K562 (cell line): ENCODE measurements around the gene RPUSD2. TPM values are rescaled to one million over a fixed set of nuclear protein-coding genes. Genes with fewer than 3 reads are reported as not detected.

ENCODE experiments used
- ATAC-seq: fragments of 200-7000 bp; cut with Tn5 transposase; 3 replicates; pipeline ENCODE4 v1.9.1; 2020; ENCODE audit warnings: moderate library complexity
- BruUV-seq: library from RNA; stranded (reverse); fragments of 400-500 nt; replicated peaks from 2 replicates; lab custom pipeline; 2021; lab: Mats Ljungman, UMichigan
- CTCF ChIA-PET: fragments of 300-600 bp; formaldehyde crosslinking; extraction: SDS; loops from one replicate; lab custom pipeline; 2021; ENCODE audit warnings: low intra/inter-chr PET ratio; lab: Yijun Ruan, JAX
- POLR2A ChIA-PET: fragments of 300-600, 350-650 bp; sonication (Branson Sonifier 250); formaldehyde crosslinking; extraction: SDS; loops from one replicate; lab custom pipeline; 2021; ENCODE audit warnings: antibody characterized with exemption, inconsistent platforms; lab: Yijun Ruan, JAX
- DNase-seq, 4 experiments: peaks; one replicate each; pipeline versions ENCODE4 v3.0.0 to v3.0.0-alpha.2; 2011 to 2018; ENCODE audit warnings: low spot score in 3 of 4, mixed read lengths in 3 of 4; ENCODE audit errors: extremely low read depth in 1 of 4
- FAIRE-seq: peaks from 2 replicates; lab custom pipeline; 2011; peaks lifted over from hg19 to GRCh38; lab: Jason Lieb, UNC
- H2AFZ ChIP-seq: 2 replicates; pipeline ENCODE4 v1.6.0; 2011; ENCODE audit warnings: low read depth, low read length, control low read depth, inconsistent platforms
- H3K27ac ChIP-seq: fragments of 200-600 bp; 3 replicates; pipeline ENCODE4 v1.8.0; 2011; ENCODE audit warnings: low read depth, mild to moderate bottlenecking, control low read depth, inconsistent platforms, low read length, moderate library complexity, mixed read lengths; ENCODE audit errors: extremely low read depth
- H3K27me3 ChIP-seq, 2 experiments: fragments of 300-600 bp in 1 of 2; 2 replicates in 1 of 2; 3 replicates in 1 of 2; pipeline versions ENCODE4 v1.6.0 to v1.8.0; 2011; ENCODE audit warnings: inconsistent platforms in 2 of 2, low read length in 2 of 2, mild to moderate bottlenecking in 1 of 2, mixed read lengths in 1 of 2, moderate library complexity in 1 of 2; ENCODE audit not compliant: control insufficient read depth in 2 of 2, insufficient read depth in 2 of 2
- H3K36me3 ChIP-seq: fragments of 300-600 bp; 3 replicates; pipeline ENCODE4 v1.8.0; 2011; ENCODE audit warnings: mild to moderate bottlenecking, low read length, inconsistent platforms; ENCODE audit not compliant: control insufficient read depth, insufficient read depth
- H3K4me1 ChIP-seq, 2 experiments: fragments of 200-600 bp in 1 of 2; replicated peaks in 1 of 2; 2 replicates in 1 of 2; 3 replicates in 1 of 2; pipeline versions ENCODE4 v1.5.1 to v1.8.0; 2011; ENCODE audit warnings: inconsistent platforms in 2 of 2, low read length in 2 of 2, mild to moderate bottlenecking in 1 of 2, mixed read lengths in 1 of 2, moderate library complexity in 1 of 2; ENCODE audit not compliant: control insufficient read depth in 2 of 2, insufficient read depth in 2 of 2
- H3K4me2 ChIP-seq: 2 replicates; pipeline ENCODE4 v1.6.1; 2011; ENCODE audit warnings: low read length, control low read depth, inconsistent platforms, mixed read lengths; ENCODE audit not compliant: insufficient read depth
- H3K4me3 ChIP-seq: fragments of 200-600 bp; sonication (generic), shearing (Covaris generic); 2 replicates; pipeline ENCODE4 v1.5.1; 2016; ENCODE audit warnings: control low read depth, inconsistent platforms
- H3K79me2 ChIP-seq: fragments of 200-600 bp; 3 replicates; pipeline ENCODE4 v1.8.0; 2011; ENCODE audit warnings: low read length, inconsistent platforms; ENCODE audit not compliant: control insufficient read depth, insufficient read depth
- H3K9ac ChIP-seq, 2 experiments: 2 replicates each; pipeline versions ENCODE4 v1.6.0 to v1.6.1; 2011; ENCODE audit warnings: low read depth in 2 of 2, low read length in 2 of 2, control low read depth in 1 of 2, inconsistent platforms in 1 of 2, mild to moderate bottlenecking in 1 of 2, mixed read lengths in 1 of 2; ENCODE audit not compliant: insufficient read depth in 1 of 2
- H3K9me1 ChIP-seq: one replicate; pipeline ENCODE4 v1.6.0; 2011; ENCODE audit warnings: inconsistent platforms, mild to moderate bottlenecking, low read length, moderate library complexity; ENCODE audit not compliant: control insufficient read depth, insufficient read depth
- H3K9me3 ChIP-seq: replicated peaks from 2 replicates; pipeline ENCODE4 v1.5.1; 2011; ENCODE audit warnings: low read depth, low read length, inconsistent platforms; ENCODE audit not compliant: control insufficient read depth, insufficient read depth
- H4K20me1 ChIP-seq: replicated peaks from 2 replicates; pipeline ENCODE4 v1.6.1; 2011; ENCODE audit warnings: low read length, inconsistent platforms, mixed read lengths; ENCODE audit not compliant: control insufficient read depth, insufficient read depth
- SMAD1 ChIP-seq: fragments of 150-350 bp; IDR thresholded peaks from 2 replicates; pipeline ENCODE4 v1.6.1; 2014; ENCODE audit warnings: low read length, low read depth; ENCODE audit not compliant: partially characterized antibody
- SRSF3 ChIP-seq: fragments of 200-400 bp; formaldehyde crosslinking; IDR thresholded peaks from 2 replicates; pipeline ENCODE4 v1.6.1; 2016; ENCODE audit warnings: mild to moderate bottlenecking, low read length, moderate library complexity; ENCODE audit not compliant: insufficient read depth
- TCF7L2 ChIP-seq: fragments of 150-350 bp; IDR thresholded peaks from 2 replicates; pipeline ENCODE4 v1.6.1; 2016; ENCODE audit warnings: low read depth, mild to moderate bottlenecking, low read length, moderate library complexity
- YBX1 ChIP-seq: fragments of 450-650 bp; IDR thresholded peaks from 2 replicates; pipeline ENCODE4 v1.7.1; 2016; ENCODE audit warnings: mild to moderate bottlenecking
- in situ Hi-C: fragments of 300-500 bp; cut with MboI; formaldehyde crosslinking; loops from 4 replicates; pipeline ENCODE4 v1.15.0; 2018; ENCODE audit warnings: inconsistent platforms, mixed read lengths
- intact Hi-C: fragments of 100-400 bp; cut with micrococcal nuclease; formaldehyde crosslinking; loops from 2 replicates; pipeline ENCODE4 v1.14.2; 2022
- polyA plus RNA-seq, 8 experiments: library from polyadenylated mRNA; depleted of rRNA in 4 of 8; stranded (reverse) in 5 of 8; unstranded in 3 of 8; fragments of >200 nt; fragmentation: Nextera tagmentation in 2 of 8; fragmentation: Illumina TruSeq in 1 of 8; extraction: Ambion mirVana in 2 of 8; extraction: Trizol in 1 of 8; gene quantifications; 2 replicates each; pipeline versions ENCODE4 v1.2.1 to v1.2.3, GENCODE V29; 2011 to 2014; ENCODE audit warnings: inconsistent platforms in 1 of 8, missing spikeins in 1 of 8
- total RNA-seq, 7 experiments: library from RNA; depleted of rRNA in 6 of 7; stranded (reverse); fragments of >200 nt in 6 of 7; fragmentation: Illumina TruSeq in 2 of 7; extraction: Trizol in 2 of 7; gene quantifications; 2 replicates each; pipeline versions ENCODE4 v1.2.1 to v1.2.3, GENCODE V29; 2011 to 2021; ENCODE audit warnings: low replicate concordance in 1 of 7
- TF ChIP-seq, protein P1 (sequence below): sonication (generic); formaldehyde crosslinking; IDR thresholded peaks from 2 replicates; pipeline ENCODE4 v1.8.0; 2022; ENCODE audit warnings: mild to moderate bottlenecking, missing genetic modification reagents

Gene RPUSD2
- total and polyA plus RNA-seq, 9 of the 15 experiments (the other 6 are each of a cell fraction or from before 2014, with no cell fraction given) = 3.7 to 30.2 (median 14.3) TPM

DNA sequence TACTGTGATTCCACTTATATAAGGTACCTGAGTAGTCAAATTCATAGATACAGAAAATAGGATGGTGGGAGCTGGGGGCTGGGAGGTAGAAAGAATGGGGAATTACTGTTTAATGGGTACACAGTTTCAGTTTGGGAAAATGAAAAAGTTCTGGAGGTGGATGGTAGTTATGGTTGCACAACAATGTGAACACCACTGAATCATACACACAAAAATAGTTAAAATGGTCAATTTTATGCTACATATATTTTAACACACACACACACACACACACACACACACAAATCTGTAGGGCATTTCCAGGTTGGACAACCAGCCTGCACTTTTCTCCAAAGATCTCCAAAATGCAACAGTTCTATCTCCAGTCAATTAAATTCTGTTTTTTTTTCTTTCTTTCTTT is 5.7 kb upstream of the RPUSD2 start:
- Histone ChIP-seq H2AFZ (no peak overlapping the region), H3K4me2 (peak overlapping the region; percentile 10; the same call in 1 of the 2 replicates), H4K20me1 (no peaks in the 10 kb centered on the region), H3K27me3 (no peaks in the 10 kb centered on the region), H3K4me3 (no peak overlapping the region), H3K9me3 (no peaks in the 10 kb centered on the region), H3K36me3 (peaks cover 21% of the 10 kb centered on the region), H3K79me2 (peaks cover 35% of the 10 kb centered on the region), H3K27ac (no peak overlapping the region), H3K4me1 (peaks cover 17 to 31% of the 10 kb centered on the region in 2 experiments; a peak in 4 of 5 replicates), H3K9me1 (no peaks in the 10 kb centered on the region), H3K9ac (no peak overlapping the region)
- BruUV-seq = no TSS peak
- intact Hi-C loops (loop anchor here (10.0 kb wide), 1 partner anchor 191 kb away; the partner anchor contains the start of gene RMDN3), in situ Hi-C loops (no loop called here)
- FAIRE-seq = no peak
- ChIA-PET POLR2A (no interaction called here), CTCF (no interaction called here)
- ATAC-seq = no peak
- no peak for TF ChIP-seq YBX1
- no peak for TF ChIP-seq SMAD1
- no peak for TF ChIP-seq SRSF3
- TF ChIP-seq, protein P1, sequence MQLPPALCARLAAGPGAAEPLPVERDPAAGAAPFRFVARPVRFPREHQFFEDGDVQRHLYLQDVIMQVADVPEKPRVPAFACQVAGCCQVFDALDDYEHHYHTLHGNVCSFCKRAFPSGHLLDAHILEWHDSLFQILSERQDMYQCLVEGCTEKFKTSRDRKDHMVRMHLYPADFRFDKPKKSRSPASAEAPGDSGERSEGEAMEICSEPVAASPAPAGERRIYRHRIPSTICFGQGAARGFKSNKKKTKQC (CRISPR knock-in tag) = no peak
- TF ChIP-seq TCF7L2 = no peak
- DNase-seq = no peak
